ENCODE results near the gene TMED1. TPM values are rescaled to one million over a fixed set of nuclear protein-coding genes. Genes with fewer than 3 reads are reported as not detected.

Gene TMED1
- total RNA-seq, 1 experiment from 2014 or later: 30.3 TPM

DNA sequence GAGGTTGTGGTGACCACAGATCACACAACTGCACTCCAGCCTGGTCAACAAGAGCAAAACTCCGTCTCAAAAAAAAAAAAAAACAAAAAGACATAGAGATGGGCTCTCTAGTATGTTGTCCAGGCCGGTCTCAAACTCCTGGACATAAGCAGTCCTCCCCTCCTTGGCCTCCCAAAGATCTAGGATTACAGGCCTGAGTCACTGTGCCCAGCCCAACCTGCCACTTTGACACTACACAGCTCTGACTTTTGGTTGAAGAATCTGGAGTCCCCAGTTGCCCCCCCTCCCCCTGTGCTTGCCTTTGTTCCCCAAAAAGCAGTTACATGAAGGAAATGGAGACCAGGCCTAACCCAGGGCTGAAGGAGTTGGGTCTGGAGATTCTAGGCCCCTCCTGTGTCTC, 48.3 kb upstream of the TMED1 start:
- intact Hi-C loops (cut with micrococcal nuclease; ENCODE audit: unreplicated experiment) (no loop called here), in situ Hi-C loops (cut with HindIII; ENCODE audit: low pct_unique_long_range_greater_than_20kb, low sequenced_read_pairs) (no loop called here)
- H3K4me3 ChIP-seq (ENCODE audit: low read depth in 2 of 2, low read length in 2 of 2): no peak overlapping the region
- ChIA-PET CTCF (no interaction called here), POLR2A (no interaction called here)
- ATAC-seq (no peak), DNase-seq (ENCODE audit: low read depth, low spot score) (no peak)
- H3K4me1 ChIP-seq (ENCODE audit: control insufficient read depth, insufficient read depth, low read length): 0 out of 2 replicates have a peak, but pooled peaks cover 6% of the 10 kb centered on the region
- H3K27ac ChIP-seq (ENCODE audit: low read length): no peak overlapping the region
- TF ChIP-seq, protein P1, sequence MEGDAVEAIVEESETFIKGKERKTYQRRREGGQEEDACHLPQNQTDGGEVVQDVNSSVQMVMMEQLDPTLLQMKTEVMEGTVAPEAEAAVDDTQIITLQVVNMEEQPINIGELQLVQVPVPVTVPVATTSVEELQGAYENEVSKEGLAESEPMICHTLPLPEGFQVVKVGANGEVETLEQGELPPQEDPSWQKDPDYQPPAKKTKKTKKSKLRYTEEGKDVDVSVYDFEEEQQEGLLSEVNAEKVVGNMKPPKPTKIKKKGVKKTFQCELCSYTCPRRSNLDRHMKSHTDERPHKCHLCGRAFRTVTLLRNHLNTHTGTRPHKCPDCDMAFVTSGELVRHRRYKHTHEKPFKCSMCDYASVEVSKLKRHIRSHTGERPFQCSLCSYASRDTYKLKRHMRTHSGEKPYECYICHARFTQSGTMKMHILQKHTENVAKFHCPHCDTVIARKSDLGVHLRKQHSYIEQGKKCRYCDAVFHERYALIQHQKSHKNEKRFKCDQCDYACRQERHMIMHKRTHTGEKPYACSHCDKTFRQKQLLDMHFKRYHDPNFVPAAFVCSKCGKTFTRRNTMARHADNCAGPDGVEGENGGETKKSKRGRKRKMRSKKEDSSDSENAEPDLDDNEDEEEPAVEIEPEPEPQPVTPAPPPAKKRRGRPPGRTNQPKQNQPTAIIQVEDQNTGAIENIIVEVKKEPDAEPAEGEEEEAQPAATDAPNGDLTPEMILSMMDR (IDR thresholded peaks at IDR 0.05): no peak
- TF ChIP-seq TCF7L2 (IDR thresholded peaks at IDR 0.05; ENCODE audit: low read depth, low read length) (no peak), POLR2AphosphoS5 (IDR thresholded peaks at IDR 0.05; ENCODE audit: low read depth, low read length) (no peak), SIN3A (IDR thresholded peaks at IDR 0.05; ENCODE audit: borderline replicate concordance, insufficient read depth, low read depth, low read length) (no peak)
- TF ChIP-seq, protein P2, sequence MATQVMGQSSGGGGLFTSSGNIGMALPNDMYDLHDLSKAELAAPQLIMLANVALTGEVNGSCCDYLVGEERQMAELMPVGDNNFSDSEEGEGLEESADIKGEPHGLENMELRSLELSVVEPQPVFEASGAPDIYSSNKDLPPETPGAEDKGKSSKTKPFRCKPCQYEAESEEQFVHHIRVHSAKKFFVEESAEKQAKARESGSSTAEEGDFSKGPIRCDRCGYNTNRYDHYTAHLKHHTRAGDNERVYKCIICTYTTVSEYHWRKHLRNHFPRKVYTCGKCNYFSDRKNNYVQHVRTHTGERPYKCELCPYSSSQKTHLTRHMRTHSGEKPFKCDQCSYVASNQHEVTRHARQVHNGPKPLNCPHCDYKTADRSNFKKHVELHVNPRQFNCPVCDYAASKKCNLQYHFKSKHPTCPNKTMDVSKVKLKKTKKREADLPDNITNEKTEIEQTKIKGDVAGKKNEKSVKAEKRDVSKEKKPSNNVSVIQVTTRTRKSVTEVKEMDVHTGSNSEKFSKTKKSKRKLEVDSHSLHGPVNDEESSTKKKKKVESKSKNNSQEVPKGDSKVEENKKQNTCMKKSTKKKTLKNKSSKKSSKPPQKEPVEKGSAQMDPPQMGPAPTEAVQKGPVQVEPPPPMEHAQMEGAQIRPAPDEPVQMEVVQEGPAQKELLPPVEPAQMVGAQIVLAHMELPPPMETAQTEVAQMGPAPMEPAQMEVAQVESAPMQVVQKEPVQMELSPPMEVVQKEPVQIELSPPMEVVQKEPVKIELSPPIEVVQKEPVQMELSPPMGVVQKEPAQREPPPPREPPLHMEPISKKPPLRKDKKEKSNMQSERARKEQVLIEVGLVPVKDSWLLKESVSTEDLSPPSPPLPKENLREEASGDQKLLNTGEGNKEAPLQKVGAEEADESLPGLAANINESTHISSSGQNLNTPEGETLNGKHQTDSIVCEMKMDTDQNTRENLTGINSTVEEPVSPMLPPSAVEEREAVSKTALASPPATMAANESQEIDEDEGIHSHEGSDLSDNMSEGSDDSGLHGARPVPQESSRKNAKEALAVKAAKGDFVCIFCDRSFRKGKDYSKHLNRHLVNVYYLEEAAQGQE (IDR thresholded peaks at IDR 0.05; ENCODE audit: insufficient read depth in 1 of 2, low read depth in 2 of 2, low read length in 1 of 2): no peak
- H3K36me3 ChIP-seq (ENCODE audit: control insufficient read depth, insufficient read depth, low read length): no peaks in the 10 kb centered on the region
- BruUV-seq (replicated peaks): no TSS peak
- no peaks in the 10 kb centered on the region for H3K9me3 ChIP-seq (ENCODE audit: control insufficient read depth, insufficient read depth, low read depth, low read length)
- H3K27me3 ChIP-seq (ENCODE audit: control insufficient read depth, insufficient read depth, low read length): no peaks in the 10 kb centered on the region

DNA sequence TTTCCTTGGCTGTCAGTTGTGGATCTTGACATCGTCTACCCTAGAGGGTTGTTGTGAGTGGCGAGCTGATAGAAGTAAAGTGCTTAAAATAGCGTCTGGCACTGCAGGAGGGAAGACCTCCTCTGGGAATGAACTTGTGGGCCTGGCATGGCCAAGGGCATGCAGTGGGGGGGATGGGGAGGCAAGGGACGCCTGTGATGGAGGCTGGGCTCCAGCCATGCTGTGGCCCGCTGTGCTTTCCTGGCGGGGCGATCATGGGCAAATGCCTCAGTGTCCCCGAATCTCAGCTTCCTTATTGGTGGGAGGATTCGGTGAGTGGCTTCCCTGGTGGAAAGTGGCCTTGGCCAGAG, 46.1 kb upstream of the TMED1 start:
- H3K27me3 ChIP-seq (ENCODE audit: control insufficient read depth, insufficient read depth, low read length): no peaks in the 10 kb centered on the region
- no peak for ATAC-seq
- in situ Hi-C loops (cut with HindIII; ENCODE audit: low pct_unique_long_range_greater_than_20kb, low sequenced_read_pairs): no loop called here
- no peak for TF ChIP-seq TCF7L2 (IDR thresholded peaks at IDR 0.05; ENCODE audit: low read depth, low read length)
- TF ChIP-seq SIN3A (IDR thresholded peaks at IDR 0.05; ENCODE audit: borderline replicate concordance, insufficient read depth, low read depth, low read length): no peak
- no peak for TF ChIP-seq POLR2AphosphoS5 (IDR thresholded peaks at IDR 0.05; ENCODE audit: low read depth, low read length)
- TF ChIP-seq, protein P2 (IDR thresholded peaks at IDR 0.05; ENCODE audit: insufficient read depth in 1 of 2, low read depth in 2 of 2, low read length in 1 of 2): no peak
- TF ChIP-seq, protein P1 (IDR thresholded peaks at IDR 0.05): no peak
- ChIA-PET POLR2A (no interaction called here), CTCF (interaction anchor here (0.7 kb wide), 1 partner anchor 46 kb away, joined by 9 read pairs; no protein-coding TSS in a partner anchor)
- intact Hi-C loops (cut with micrococcal nuclease; ENCODE audit: unreplicated experiment): no loop called here
- H3K36me3 ChIP-seq (ENCODE audit: control insufficient read depth, insufficient read depth, low read length): no peaks in the 10 kb centered on the region
- 0 out of 2 replicates have a peak, but pooled peaks cover 6% of the 10 kb centered on the region for H3K4me1 ChIP-seq (ENCODE audit: control insufficient read depth, insufficient read depth, low read length)
- no peak overlapping the region for H3K4me3 ChIP-seq (ENCODE audit: low read depth in 2 of 2, low read length in 2 of 2)
- no peak overlapping the region for H3K27ac ChIP-seq (ENCODE audit: low read length)
- H3K9me3 ChIP-seq (ENCODE audit: control insufficient read depth, insufficient read depth, low read depth, low read length): no peaks in the 10 kb centered on the region
- DNase-seq (ENCODE audit: low read depth, low spot score): no peak
- no TSS peak for BruUV-seq (replicated peaks)
